Measurements from ENCODE around the gene MBD3L3. TPM values are rescaled to one million over a fixed set of nuclear protein-coding genes. Genes with fewer than 3 reads are reported as not detected.
"Not testable (repeated sequence)": the region's sequence is repeated elsewhere in the genome, so short reads cannot be mapped to it uniquely, and the experiment has no call there.

Gene MBD3L3
- total RNA-seq, 1 experiment from 2014 or later = not detected

DNA sequence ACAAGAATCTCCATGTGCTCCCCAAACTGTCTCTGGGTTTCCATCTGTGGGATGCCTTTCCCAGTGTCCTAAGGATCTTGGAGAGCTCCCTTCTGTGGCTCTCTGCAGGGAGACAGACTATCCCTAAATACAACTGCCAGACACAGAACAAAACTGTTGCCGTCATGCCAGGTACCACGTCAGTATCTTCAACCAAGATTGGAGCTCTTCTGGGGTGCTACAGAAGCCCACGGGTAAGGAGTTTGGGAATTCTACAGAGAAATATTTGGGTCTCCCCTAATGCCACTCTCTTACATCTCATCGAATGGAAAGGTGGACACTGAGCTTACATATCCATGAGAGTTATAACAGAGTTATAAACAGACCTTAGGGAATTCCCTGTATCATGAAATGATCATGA, 4.9 kb upstream of the MBD3L3 start:
- POLR2A ChIA-PET (ENCODE audit: unreplicated experiment) = no interaction called here

GRCh38 chr19:7059977-7060376, 1.5 kb upstream of the MBD3L3 start:
- H3K79me2 ChIP-seq (ENCODE audit: low read length); POLR2A ChIA-PET (ENCODE audit: unreplicated experiment); H3F3A ChIP-seq (ENCODE audit: low read length, unreplicated experiment); BruUV-seq (replicated peaks); H3K4me2 ChIP-seq (ENCODE audit: low read length); intact Hi-C loops (cut with micrococcal nuclease); H3K27me3 ChIP-seq (ENCODE audit: low read length); H2AFZ ChIP-seq (ENCODE audit: low read length); H3K4me3 ChIP-seq (ENCODE audit: low read length); H3K4me1 ChIP-seq (ENCODE audit: insufficient read depth, low read length); DNase-seq; H3K36me3 ChIP-seq (ENCODE audit: low read depth, low read length); CTCF ChIA-PET; H3K9me2 ChIP-seq (replicated peaks; ENCODE audit: low read length); H4K20me1 ChIP-seq (ENCODE audit: low read length); H3K27ac ChIP-seq (ENCODE audit: low read length); H3K9ac ChIP-seq (ENCODE audit: low read length); ATAC-seq; H3K9me3 ChIP-seq (ENCODE audit: low read length): not testable (repeated sequence)

More for the DNA sequence above, 4.9 kb upstream of the MBD3L3 start:
- TF ChIP-seq CTCF (conservative IDR thresholded peaks at IDR 0.05; ENCODE audit: low read depth, low read length) (no peak), EZH2 (IDR thresholded peaks at IDR 0.05; ENCODE audit: low read length, unreplicated experiment) (no peak), EZH2phosphoT487 (IDR thresholded peaks at IDR 0.05; ENCODE audit: borderline replicate concordance, low read length) (no peak)
- Histone ChIP-seq H3F3A (ENCODE audit: low read length, unreplicated experiment) (no peaks in the 10 kb centered on the region), H3K9me3 (ENCODE audit: low read length) (no peaks in the 10 kb centered on the region), H3K4me3 (ENCODE audit: low read length) (no peak overlapping the region), H2AFZ (ENCODE audit: low read length) (no peak overlapping the region), H4K20me1 (ENCODE audit: low read length) (no peaks in the 10 kb centered on the region), H3K4me2 (ENCODE audit: low read length) (no peak overlapping the region), H3K36me3 (ENCODE audit: low read depth, low read length) (no peaks in the 10 kb centered on the region), H3K27ac (ENCODE audit: low read length) (no peak overlapping the region), H3K27me3 (ENCODE audit: low read length) (no peaks in the 10 kb centered on the region), H3K9ac (ENCODE audit: low read length) (no peak overlapping the region), H3K4me1 (ENCODE audit: insufficient read depth, low read length) (no peaks in the 10 kb centered on the region), H3K79me2 (ENCODE audit: low read length) (no peaks in the 10 kb centered on the region), H3K9me2 (replicated peaks; ENCODE audit: low read length) (no peaks in the 10 kb centered on the region)
- no TSS peak for BruUV-seq (replicated peaks)
- intact Hi-C loops (cut with micrococcal nuclease) = no loop called here
- CTCF ChIA-PET = no interaction called here
- no peak for ATAC-seq
- no peak for DNase-seq

DNA sequence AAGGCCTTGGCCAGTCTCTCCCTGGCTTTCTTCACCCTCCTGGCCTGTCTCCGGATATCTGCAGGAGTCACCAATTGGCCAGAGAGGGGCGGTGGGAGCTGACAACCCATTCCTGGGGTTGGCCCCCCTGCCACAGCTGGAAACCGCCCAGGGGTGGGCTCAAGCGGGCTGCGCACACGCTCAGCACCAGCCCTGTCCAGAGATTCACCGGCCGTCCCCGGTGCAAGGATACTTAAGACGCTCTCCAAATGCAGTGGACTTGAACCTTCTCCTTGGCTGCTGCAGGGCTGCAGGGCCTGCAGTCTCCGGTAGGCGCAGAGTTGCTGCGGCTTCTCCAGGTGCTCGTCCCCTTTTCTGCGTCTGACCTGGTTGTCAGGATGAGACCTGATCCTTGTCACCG, 2.1 kb downstream of the MBD3L3 start:
- H3K27me3 ChIP-seq (ENCODE audit: low read length); H3K4me1 ChIP-seq (ENCODE audit: insufficient read depth, low read length); CTCF ChIA-PET; H3K36me3 ChIP-seq (ENCODE audit: low read depth, low read length); H3K9me3 ChIP-seq (ENCODE audit: low read length); POLR2A ChIA-PET (ENCODE audit: unreplicated experiment); H3K27ac ChIP-seq (ENCODE audit: low read length); H3K9ac ChIP-seq (ENCODE audit: low read length); H3K9me2 ChIP-seq (replicated peaks; ENCODE audit: low read length); DNase-seq; H3K4me3 ChIP-seq (ENCODE audit: low read length); H2AFZ ChIP-seq (ENCODE audit: low read length); H3F3A ChIP-seq (ENCODE audit: low read length, unreplicated experiment); intact Hi-C loops (cut with micrococcal nuclease); ATAC-seq; H4K20me1 ChIP-seq (ENCODE audit: low read length); H3K4me2 ChIP-seq (ENCODE audit: low read length); BruUV-seq (replicated peaks); H3K79me2 ChIP-seq (ENCODE audit: low read length): not testable (repeated sequence)

DNA sequence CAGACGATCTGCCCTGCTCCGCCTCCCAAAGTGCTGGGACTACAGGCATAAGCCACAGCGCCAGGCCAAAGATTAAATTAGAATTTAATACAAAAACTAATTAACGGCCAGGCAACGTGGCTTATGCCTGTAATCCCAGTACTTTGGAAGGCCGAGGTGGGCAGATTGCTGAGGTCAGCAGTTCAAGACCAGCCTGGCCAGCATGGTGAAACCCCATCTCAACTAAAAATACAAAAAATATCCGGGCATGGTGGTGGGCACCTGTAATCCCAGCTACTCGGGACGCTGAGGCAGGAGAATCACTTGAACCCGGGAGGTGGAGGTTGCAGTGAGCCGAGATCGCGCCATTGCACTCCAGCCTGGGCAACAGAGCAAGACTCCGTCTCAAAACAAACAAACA, 2.8 kb downstream of the MBD3L3 start:
- CTCF ChIA-PET; intact Hi-C loops (cut with micrococcal nuclease); POLR2A ChIA-PET (ENCODE audit: unreplicated experiment); H4K20me1 ChIP-seq (ENCODE audit: low read length); H3K79me2 ChIP-seq (ENCODE audit: low read length); ATAC-seq; H3K27me3 ChIP-seq (ENCODE audit: low read length); BruUV-seq (replicated peaks); H3K27ac ChIP-seq (ENCODE audit: low read length); H3K4me3 ChIP-seq (ENCODE audit: low read length); H3F3A ChIP-seq (ENCODE audit: low read length, unreplicated experiment); H3K9ac ChIP-seq (ENCODE audit: low read length); H2AFZ ChIP-seq (ENCODE audit: low read length); H3K9me3 ChIP-seq (ENCODE audit: low read length); DNase-seq; H3K9me2 ChIP-seq (replicated peaks; ENCODE audit: low read length); H3K4me1 ChIP-seq (ENCODE audit: insufficient read depth, low read length); H3K4me2 ChIP-seq (ENCODE audit: low read length); H3K36me3 ChIP-seq (ENCODE audit: low read depth, low read length): not testable (repeated sequence)

DNA sequence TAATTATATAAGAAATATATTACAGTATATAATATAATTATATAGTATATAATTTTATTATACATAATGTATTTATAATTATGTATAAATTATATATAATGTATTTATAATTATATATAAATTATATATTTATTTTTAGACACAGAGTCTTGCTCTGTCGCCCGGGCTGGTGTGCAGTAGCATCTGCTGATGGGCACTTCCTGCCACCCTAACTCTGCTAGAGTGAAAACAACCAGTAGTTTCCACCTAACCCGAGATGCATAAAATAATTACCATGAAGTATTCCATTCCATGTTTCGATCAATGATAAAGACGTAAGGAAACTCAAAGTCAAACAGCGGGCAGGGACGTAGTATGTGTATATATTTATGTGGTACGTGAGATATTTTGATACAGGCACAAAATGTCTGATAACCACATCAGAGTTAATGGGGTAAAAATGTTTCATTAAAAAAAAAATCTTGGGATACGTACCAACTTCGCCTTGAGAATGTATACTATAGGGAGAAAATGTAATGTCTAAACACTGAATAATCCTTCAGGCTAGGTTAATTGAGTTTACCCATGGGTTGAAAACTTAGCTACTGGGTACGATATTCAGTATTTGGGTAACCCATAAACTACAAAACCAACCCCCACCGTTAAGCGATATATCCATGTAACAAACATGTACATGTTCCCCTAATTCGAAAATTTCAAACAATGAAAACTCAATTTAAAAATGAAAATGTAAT, 3.7 kb downstream of the MBD3L3 start:
- BruUV-seq (replicated peaks); H3K79me2 ChIP-seq (ENCODE audit: low read length); H4K20me1 ChIP-seq (ENCODE audit: low read length); H3K4me2 ChIP-seq (ENCODE audit: low read length); H3K9ac ChIP-seq (ENCODE audit: low read length); ATAC-seq; H3F3A ChIP-seq (ENCODE audit: low read length, unreplicated experiment); H3K9me3 ChIP-seq (ENCODE audit: low read length); H3K4me1 ChIP-seq (ENCODE audit: insufficient read depth, low read length); DNase-seq; H3K27ac ChIP-seq (ENCODE audit: low read length); H3K36me3 ChIP-seq (ENCODE audit: low read depth, low read length); H3K4me3 ChIP-seq (ENCODE audit: low read length); H3K27me3 ChIP-seq (ENCODE audit: low read length); intact Hi-C loops (cut with micrococcal nuclease); POLR2A ChIA-PET (ENCODE audit: unreplicated experiment); CTCF ChIA-PET; H2AFZ ChIP-seq (ENCODE audit: low read length); H3K9me2 ChIP-seq (replicated peaks; ENCODE audit: low read length): not testable (repeated sequence)

- H3F3A ChIP-seq (ENCODE audit: low read length, unreplicated experiment); H3K27ac ChIP-seq (ENCODE audit: low read length); ATAC-seq; POLR2A ChIA-PET (ENCODE audit: unreplicated experiment); H3K9me3 ChIP-seq (ENCODE audit: low read length); H3K36me3 ChIP-seq (ENCODE audit: low read depth, low read length); H2AFZ ChIP-seq (ENCODE audit: low read length); H3K9me2 ChIP-seq (replicated peaks; ENCODE audit: low read length); DNase-seq; intact Hi-C loops (cut with micrococcal nuclease); H3K4me2 ChIP-seq (ENCODE audit: low read length); BruUV-seq (replicated peaks); H3K4me1 ChIP-seq (ENCODE audit: insufficient read depth, low read length); H3K9ac ChIP-seq (ENCODE audit: low read length); H4K20me1 ChIP-seq (ENCODE audit: low read length); H3K79me2 ChIP-seq (ENCODE audit: low read length); CTCF ChIA-PET; H3K27me3 ChIP-seq (ENCODE audit: low read length); H3K4me3 ChIP-seq (ENCODE audit: low read length): not testable (repeated sequence)
Measured at GRCh38 chr19:7052896-7053295, 5.6 kb downstream of the MBD3L3 start.
